HG03558 (cell line): Measurements from ENCODE around the gene PSMD1.
"Not testable (repeated sequence)": the region's sequence is repeated elsewhere in the genome, so short reads cannot be mapped to it uniquely, and the experiment has no call there.

Source experiments
- ATAC-seq: cut with Tn5 transposase; IDR thresholded peaks from one replicate; pipeline ENCODE4 v1.9.1; 2021; ENCODE audit warnings: moderate number of reproducible peaks; ENCODE audit not compliant: unreplicated experiment; ENCODE audit errors: extremely low read depth

The PSMD1 gene

DNA sequence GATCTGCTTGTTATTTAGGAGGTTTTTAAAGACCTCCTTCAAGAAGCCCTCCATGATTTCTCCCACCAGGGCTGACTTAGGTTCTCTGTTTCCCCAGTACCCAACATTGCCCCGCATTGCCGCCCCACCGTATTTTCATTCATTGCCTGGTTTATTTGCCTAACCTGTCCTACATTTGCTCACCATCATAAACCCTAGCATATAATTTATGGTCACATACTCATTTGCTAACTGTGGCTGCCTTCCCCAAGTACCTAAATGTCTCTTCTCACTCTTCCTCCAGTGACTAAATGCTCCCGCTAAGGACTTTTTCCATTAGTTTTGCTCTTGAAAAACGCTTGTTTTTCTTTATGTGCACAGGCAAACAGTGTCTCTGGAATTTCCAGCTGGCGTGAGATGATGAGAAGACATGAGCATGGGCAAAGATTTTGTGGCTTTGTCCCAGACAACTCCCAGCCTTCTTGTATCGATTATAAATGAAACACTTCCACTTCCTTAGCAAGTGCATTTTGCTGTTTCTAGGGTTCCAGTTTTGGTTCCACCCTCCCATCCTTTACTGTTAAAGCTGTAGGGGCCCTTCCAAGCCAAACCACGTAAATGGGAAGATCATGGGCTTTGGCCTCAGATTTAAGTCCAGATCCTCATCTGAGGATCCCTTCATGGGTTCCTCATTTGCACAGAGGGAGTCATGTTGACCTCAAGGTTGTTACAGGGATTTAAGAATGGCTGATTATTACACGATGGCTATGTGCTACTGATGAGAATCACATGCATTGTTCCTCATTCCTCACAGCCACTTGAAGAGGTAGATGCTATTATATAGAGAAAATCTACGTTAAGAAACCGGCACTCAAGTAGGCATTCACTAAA lies 120.7 kb downstream of the PSMD1 start:
- ATAC-seq = no peak

DNA sequence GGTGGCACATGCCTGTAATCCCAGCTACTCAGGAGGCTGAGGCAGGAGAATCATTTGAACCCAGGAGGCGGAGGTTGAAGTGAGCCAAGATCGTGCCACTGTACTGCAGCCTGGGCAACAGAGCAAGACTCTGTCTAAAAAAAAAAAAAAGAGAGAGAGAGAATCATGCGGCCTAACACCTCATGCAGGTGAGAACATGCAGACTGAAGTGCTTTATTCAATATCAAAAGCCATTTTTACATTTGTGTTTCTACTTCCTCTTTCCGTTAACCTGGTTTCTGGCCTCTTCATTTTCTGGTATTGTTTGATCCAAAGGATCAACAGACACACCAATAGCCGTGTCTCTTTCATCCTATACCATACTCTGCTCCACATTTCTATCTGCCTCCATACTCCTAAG lies 122.1 kb downstream of the PSMD1 start:
- ATAC-seq = not testable (repeated sequence)

DNA sequence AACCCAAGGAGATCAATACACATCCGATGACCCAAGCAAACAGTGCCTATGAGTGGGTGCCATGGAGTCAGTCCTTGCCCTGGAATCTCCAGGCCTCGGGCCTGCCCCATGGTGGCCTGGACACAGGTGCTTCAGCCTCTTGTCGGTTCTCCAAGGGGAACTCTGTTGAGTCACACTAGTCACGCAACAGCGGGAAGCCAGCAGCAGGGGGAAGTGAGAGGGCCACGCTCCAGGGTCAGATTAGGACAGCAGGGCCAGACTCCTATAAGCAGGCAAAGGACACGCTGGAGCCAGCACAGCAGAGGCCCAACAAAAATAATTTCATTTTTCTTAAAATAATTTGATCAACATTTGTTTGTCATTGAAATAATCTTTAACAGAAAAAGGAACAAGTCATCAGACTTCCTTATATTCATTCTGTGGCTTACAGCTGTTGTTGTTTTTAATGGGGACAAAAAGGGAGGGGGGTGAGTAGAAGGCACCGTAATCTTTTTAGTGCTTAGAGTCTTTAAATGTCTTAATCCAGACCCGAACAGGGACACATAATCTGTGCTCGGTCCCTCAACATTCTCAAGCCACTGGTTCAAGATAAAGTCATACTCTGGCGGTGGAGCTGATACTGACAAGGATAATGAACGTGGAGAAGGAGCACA lies 125.3 kb downstream of the PSMD1 start:
- ATAC-seq = no peak

DNA sequence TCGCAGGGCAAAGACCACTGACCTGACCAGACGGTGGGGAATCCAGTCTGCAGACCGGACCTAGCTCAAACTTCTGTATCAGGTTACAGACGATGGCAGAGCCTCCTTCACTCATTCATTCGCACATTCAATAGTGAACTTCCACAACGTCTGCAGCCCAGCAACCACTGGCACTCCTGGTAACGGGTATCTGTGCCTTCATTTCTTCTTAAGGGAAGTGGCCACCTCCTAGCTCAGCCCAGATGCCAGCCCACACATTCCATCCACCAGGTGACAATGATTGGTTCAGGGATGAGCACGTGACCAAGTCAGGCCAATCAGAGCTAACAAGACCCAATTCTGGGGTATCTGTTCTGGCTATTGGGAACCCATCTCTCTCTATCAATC lies 125.8 kb downstream of the PSMD1 start:
- ATAC-seq = no peak

DNA sequence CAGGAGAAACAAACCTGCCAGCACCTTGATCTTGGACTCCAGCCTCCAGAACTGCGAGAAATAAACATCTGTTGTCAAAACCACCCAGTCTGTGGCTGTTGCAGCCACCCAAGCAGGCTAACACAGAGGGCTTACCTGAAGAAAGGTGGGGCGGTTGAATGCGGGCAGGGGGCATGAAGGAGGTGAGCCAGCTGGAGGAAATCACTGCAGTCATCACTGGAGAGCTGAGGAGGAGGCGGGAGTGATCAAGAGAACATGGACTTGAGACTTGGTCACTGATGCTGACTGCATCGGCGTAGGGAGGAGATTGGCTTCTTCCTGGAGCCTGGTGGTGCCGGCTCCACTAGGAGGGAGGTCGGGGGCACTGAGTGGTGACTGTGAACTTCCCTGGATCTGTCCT lies 127.2 kb downstream of the PSMD1 start:
- ATAC-seq = no peak

DNA sequence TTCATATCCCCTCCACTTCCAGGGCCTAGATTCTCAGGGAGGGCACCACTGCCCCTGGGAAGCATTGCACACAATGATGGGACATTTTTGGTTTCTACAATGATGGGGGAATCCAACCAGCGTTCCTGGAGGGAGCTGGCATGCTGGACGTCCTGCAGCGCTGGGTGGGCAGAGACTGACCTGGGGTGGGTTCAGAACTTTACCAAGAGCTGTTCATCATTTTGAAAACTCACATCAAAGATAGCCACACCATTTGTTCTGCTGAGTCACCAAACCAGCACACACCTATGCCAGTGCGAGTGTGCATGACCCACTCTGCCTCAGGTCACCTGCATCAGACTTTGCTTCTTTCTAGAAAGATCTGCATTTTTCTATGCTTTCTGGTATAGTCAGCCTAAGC lies 127.7 kb downstream of the PSMD1 start:
- no peak for ATAC-seq

DNA sequence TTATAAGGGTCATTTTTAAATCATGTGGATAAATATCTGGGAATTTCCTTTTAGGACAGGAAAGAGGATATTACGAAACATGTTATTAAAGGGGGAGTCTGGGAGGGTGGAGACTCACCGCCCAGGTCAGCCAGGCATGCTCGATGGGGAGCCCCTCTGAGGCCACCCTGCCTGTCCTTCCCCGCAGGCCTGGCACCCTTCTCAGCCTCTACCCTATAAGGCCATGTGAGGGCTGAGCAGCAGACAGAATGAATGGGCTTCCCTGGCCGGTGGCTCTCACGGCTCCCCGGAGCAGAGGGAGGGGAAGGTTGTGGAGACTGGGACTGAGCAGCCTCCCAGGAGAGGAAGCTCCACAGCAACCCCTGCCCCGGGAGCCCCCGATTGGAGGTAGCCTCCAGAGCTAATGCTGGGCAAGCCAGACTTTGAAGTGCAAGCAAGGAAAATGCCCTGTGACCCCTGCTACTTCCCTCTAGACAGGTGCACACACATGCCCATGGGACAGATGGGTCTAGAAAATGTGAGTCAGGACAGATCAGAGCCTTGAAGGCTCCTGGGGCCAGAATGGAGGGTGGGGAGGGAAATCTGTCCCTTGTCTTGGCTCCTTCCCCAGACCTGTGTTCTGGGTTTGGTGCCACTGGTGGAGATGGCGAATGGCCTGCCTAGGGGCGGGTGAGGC lies 128.5 kb downstream of the PSMD1 start:
- ATAC-seq = no peak

DNA sequence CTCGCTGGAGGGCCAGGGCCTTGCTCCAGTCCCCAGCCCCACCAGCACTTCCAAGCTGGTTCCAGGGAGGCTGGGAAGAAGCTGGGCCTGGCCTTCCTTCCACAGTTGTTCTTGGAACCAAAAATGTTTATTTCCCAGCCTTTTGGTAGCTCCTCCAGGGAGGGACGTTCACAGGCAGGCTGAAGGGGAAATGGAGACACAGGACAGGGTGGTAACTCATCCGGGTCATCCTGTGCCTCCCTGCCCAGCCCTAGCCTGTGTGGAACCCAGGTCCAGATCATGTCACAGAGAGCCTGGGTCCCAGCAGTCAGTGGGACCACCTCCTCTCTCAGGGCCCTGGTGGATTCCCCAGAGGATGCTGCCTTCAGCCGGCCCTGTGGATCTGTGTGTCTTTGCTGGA lies 129.2 kb downstream of the PSMD1 start:
- no peak for ATAC-seq

DNA sequence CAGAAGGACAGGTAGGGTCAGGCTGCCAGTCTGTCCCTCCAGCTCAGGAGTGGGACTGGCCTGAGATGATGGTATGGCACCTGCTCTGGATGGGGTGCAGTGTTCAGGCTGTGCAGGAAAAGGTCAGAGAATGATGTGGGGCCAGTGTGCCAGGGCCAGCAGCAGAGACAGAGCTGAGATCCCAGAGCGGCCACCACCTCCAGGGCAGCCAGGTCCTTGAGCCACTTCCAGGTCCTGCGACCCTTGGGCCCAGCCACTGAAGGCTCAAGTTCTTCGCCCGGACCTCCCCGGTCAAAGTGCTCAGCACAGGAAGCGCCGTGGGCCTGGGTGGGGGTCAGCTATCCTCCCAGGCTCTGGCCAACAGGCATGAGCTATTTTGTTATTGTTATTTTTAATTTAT lies 129.7 kb downstream of the PSMD1 start:
- no peak for ATAC-seq

DNA sequence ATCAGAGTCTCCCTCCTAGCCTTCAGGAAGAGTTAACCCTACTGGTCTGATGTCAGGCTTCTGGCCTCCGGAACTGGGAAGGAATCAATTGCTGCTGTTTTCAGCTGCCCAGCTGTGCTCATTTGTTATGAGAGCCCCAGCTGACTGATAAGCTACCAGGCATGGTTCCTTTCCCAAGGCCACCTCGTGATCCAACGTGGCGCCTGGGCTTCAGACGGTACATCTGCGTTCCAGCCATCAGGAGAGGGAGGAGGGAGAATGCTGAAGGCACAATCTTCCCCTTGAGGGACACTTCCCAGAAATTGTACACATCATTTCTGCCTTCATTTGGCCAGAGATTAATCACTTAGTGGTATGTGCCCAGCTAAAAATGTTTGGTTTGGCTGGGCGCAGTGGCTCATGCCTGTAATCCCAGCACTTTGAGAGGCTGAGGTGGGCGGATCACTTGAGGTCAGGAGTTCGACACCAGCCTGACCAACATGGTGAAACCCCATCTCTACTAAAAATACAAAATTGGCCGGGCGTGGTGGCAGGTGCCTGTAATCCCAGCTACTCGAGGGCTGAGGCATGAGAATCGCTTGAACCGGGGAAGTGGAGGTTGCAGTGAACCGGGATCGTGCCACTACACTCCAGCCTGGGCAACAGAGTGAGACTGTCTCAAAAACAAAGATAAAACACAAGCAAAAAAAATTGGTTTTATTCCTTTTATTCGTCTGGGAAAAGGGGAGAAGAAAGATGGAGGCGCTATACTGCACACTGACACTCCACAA lies 131.3 kb downstream of the PSMD1 start:
- ATAC-seq = no peak

DNA sequence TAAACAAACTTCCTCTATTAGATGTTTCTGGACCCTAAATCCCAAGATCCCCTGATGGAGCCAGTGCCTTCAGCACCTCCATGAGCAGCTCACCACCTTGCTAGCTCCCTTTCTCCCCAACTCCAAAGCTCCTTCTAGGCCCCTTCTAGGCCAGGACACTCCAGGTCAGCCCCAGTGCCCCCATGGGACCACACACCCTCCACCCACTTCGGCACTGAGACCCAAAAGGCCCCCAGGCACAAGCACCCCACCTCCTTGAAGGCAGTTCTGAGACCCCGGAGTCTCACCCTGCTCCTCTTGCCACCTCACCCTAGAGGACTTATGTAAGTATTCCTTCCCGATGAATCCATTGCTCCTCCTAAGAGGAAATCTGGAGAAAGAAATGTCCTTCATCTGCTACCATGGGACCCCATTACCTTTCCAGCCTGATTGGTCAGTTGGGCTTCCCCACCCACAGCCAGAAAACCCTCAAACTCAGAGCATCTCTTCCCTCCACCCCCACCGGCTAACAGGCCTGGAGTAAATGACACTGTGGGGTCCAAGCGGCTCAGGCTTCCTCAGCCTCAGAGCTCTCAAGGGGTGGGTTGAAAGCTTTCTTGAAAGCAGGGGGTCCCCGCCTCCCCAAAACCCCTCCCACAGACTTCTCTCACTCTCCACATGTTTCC lies 132.0 kb downstream of the PSMD1 start:
- ATAC-seq = no peak

DNA sequence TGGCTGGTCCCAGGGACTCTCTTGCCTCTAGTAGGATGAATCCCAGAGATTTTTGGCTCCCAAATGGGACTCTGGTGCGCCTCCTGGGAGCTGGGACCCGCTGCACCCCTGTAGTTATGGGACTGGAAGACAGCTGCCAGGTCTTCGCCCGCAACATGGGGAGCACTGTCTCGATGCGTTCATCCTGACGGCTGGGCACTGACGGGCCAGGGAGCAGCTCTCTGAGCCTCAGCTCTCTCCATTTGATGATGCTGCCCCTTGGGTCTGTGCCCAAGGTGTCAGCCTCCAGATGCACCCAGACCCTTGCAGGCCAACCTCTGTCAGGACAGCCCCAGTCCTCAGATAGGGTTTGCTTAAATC lies 132.5 kb downstream of the PSMD1 start:
- ATAC-seq = no peak

DNA sequence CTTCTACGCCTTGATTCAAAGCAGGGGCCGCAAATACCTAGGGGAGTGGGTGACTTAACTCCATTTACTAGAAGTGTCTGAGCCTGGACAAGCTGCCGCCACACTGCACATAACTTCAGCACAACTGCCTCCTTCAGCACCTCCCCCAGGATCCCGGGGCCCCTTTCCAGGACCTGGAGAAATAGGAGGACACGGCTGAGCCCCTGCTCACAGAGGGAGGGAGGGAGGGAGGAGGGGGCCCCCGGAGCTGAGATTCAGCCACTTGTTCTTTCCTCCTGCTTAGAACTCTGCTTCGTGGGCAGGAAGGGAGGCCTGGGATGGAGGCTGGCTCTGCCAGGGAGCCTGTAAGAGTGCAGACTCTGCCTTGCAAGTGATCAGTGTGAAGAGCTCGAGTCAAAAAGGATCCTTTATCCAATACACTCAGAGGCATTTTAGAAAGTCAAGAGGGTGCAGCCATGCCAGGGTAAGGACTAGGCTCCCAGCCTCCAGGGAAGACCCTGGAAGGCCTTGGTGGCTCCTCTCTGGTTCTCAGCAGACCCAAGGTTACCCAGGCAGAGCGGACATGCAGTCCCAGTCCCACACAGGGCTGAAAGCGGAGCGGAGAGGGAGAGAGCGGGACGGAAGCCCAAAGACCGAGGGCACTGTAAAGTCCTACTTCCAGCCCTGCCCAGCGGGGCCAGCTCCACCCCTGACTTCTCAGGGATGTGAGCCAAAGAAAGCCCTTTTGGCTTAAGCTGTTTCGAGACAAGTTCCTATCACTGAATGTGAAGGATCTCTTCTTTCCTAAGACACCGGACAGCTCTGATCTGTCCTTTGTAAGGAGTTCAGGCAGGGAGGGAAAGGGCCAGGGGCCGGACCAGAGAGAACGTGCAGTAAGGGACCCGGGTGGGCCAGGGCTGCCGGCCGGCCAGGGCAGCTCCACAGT lies 133.2 kb downstream of the PSMD1 start:
- ATAC-seq = no peak

DNA sequence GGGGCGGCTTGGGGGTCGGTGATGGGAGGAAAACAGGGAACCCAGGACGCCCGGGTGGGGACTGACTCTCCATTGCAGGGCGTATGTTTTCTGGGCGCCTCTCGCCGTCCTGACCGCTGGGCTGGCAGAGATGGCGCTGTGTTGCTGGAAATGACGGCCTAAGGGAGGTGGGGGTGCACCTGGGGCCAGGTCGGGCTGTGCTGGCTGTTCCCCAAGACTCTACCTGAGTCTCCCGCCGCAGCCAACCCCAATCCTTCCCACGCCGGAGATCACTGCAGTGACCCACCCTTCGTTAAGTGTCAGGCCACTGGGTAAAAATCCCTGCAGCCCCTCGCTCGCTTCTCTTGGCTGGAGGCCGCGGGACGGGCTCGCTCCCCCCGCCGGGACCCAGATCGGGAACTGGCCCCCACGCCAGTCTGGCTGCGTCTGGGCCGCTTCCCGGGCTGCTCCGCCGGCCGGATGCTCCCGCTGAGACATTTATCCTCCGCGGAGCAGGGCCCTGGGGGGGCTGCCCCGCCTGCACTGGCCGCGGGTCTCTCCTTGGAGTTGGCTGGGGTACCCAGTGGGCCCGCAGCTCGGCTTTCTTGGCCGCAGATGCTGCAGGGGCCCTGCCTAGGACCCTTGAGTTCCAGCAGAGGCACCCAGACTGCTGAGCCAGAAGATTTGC lies 134.0 kb downstream of the PSMD1 start:
- ATAC-seq = no peak

DNA sequence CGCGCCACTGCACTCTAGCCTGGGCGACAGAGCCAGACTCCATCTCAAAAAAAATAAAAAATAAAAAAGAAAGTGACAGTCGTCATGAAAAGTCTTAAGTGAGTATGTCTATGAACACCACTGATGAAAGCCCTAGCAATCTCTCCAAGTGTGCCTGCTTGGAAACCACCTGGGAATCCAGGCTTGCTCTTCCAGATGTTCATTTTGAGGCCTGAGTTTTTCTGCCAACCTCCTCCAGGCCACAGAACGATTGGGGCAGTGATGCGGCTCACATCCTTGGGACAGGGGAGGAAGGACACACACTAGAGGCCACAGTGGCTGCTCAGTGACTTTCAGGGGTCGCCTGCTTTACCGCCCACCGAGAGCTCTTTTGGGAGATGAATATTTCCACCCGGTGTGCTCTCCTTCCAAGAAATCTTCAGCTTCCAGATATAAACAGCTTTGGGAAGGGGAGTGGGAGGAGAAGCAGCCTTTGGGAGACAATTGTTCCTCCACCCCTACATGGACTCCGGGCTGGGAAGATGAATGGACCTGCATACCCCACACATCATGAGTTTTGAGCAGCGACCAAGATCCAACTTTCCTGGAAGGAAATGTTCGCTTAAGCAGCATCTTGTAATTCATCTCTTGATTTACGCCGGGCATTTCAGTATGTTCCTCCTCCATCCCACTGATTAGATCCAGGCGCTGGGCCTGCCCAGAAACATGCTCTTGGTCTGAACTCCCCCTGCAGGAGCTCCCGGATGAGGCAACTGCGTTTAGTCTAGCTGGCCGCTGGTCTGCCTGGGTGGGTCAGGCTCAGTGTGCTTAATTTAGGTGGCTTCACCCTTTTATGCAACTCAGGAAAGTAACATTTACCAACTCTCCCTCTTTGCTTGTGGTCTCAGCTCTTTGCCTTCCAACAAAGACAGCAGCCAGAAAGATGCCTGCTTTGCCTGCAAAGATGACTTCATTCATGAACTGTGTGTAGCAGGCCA lies 135.5 kb downstream of the PSMD1 start:
- no peak for ATAC-seq

DNA sequence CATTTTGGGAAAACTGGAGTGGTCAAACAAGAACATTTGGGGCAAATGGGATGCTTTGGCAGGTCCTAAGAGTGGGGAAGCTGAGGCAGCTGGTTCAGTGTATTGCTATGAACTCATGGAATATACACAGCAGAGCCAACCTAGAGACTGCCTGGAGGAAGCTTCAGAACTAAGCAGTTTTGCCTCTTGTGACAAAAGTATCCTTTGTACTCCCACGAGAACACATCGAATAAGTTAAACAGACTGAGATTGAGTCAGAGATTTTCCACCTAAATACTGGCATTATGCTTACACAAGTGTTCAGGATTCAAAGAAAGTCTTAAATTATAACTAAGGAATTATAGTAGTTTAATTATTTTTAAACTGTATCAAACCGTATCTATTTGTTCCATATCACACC lies 136.5 kb downstream of the PSMD1 start:
- no peak for ATAC-seq

DNA sequence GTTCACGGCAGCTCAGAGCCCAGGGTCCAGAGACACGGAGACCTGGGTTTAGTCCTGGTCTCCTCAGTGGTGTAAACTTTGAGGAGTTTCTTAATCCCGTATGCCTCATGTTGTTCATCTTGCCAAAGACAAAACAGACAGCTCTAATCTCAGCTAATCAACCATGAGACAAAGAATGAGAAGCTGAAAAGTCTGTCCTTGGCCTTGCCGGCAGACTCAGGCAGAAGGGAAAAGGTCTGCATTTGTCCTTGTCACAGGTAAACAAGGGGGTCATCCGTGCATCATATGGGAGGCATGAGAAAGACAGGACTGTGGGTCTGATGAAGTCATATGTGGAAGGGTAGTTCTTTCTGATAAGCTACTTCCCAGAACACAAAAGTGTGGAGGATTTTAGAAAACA lies 139.9 kb downstream of the PSMD1 start:
- ATAC-seq = no peak
